ENCODE results near the gene ZNF688.
"Not testable (repeated sequence)": the region's sequence is repeated elsewhere in the genome, so short reads cannot be mapped to it uniquely, and the experiment has no call there.

GRCh38 chr16:30536391-30537024, 35.0 kb downstream of the ZNF688 start:
- TF ChIP-seq CTCF (IDR thresholded peaks at IDR 0.05 in 8 of 11, conservative IDR thresholded peaks at IDR 0.05 in 3 of 11); POLR2A (IDR thresholded peaks at IDR 0.05); POLR2AphosphoS5 (IDR thresholded peaks at IDR 0.05): not testable (repeated sequence)

All from spleen (tissue), 7 donors.